Measurements from ENCODE around the gene PTGER3.
"Not testable (repeated sequence)": the region's sequence is repeated elsewhere in the genome, so short reads cannot be mapped to it uniquely, and the experiment has no call there.

Gene PTGER3

DNA sequence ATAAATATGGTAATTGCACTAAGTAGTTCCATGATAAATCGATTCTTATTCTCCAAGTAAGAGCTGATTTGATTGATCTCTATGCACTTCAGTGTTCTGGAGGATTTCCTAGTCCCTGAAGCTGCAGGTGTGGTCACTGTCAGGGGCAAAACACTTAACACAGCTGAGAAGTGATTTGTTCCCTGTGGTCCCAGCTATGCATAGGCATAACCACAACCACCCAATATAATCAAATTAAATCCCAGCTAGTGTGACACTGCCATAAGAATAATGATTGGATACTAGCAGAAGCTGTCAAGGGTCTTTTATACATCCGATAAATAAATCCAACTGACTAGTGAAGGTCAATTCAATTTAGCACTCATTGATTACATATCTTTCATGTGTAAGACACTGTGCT lies 60.1 kb downstream of the PTGER3 start:
- H3K27me3 ChIP-seq (ENCODE audit: low read depth, low read length), result no peaks in the 10 kb centered on the region
- H3K4me1 ChIP-seq (ENCODE audit: low read length), result peaks cover 5% of the 10 kb centered on the region
- H3K9me3 ChIP-seq (ENCODE audit: insufficient read depth, low read length), result no peaks in the 10 kb centered on the region
- no peak overlapping the region for H3K4me3 ChIP-seq (ENCODE audit: low read length)
- TF ChIP-seq, protein P1, sequence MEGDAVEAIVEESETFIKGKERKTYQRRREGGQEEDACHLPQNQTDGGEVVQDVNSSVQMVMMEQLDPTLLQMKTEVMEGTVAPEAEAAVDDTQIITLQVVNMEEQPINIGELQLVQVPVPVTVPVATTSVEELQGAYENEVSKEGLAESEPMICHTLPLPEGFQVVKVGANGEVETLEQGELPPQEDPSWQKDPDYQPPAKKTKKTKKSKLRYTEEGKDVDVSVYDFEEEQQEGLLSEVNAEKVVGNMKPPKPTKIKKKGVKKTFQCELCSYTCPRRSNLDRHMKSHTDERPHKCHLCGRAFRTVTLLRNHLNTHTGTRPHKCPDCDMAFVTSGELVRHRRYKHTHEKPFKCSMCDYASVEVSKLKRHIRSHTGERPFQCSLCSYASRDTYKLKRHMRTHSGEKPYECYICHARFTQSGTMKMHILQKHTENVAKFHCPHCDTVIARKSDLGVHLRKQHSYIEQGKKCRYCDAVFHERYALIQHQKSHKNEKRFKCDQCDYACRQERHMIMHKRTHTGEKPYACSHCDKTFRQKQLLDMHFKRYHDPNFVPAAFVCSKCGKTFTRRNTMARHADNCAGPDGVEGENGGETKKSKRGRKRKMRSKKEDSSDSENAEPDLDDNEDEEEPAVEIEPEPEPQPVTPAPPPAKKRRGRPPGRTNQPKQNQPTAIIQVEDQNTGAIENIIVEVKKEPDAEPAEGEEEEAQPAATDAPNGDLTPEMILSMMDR (IDR thresholded peaks at IDR 0.05; ENCODE audit: low read depth, low read length), result no peak
- TF ChIP-seq EZH2phosphoT487 (IDR thresholded peaks at IDR 0.05; ENCODE audit: low read depth), result no peak
- no peaks in the 10 kb centered on the region for H4K20me1 ChIP-seq (ENCODE audit: insufficient read depth, low read length)
- H2AFZ ChIP-seq (ENCODE audit: low read depth, low read length), result no peak overlapping the region
- no peaks in the 10 kb centered on the region for H3K79me2 ChIP-seq (ENCODE audit: low read length)
- no peak overlapping the region for H3K27ac ChIP-seq (ENCODE audit: low read length)
- no peaks in the 10 kb centered on the region for H3K36me3 ChIP-seq (replicated peaks; ENCODE audit: low read depth, low read length)
- H3K4me2 ChIP-seq (ENCODE audit: low read length), result no peak overlapping the region
- H3K9ac ChIP-seq (ENCODE audit: low read length), result no peak overlapping the region

GRCh38 chr1:70985776-70986225 lies 61.8 kb downstream of the PTGER3 start:
- H3K36me3 ChIP-seq (replicated peaks; ENCODE audit: low read depth, low read length); H3K27ac ChIP-seq (ENCODE audit: low read length); H3K79me2 ChIP-seq (ENCODE audit: low read length); H2AFZ ChIP-seq (ENCODE audit: low read depth, low read length); H3K4me3 ChIP-seq (ENCODE audit: low read length); H3K9me3 ChIP-seq (ENCODE audit: insufficient read depth, low read length); H3K27me3 ChIP-seq (ENCODE audit: low read depth, low read length); H4K20me1 ChIP-seq (ENCODE audit: insufficient read depth, low read length); H3K4me2 ChIP-seq (ENCODE audit: low read length); H3K9ac ChIP-seq (ENCODE audit: low read length): not testable (repeated sequence)
- peaks cover 12% of the 10 kb centered on the region for H3K4me1 ChIP-seq (ENCODE audit: low read length)

GRCh38 chr1:70985278-70985677 lies 62.3 kb downstream of the PTGER3 start:
- H3K9ac ChIP-seq (ENCODE audit: low read length); H3K4me3 ChIP-seq (ENCODE audit: low read length); H3K9me3 ChIP-seq (ENCODE audit: insufficient read depth, low read length); H4K20me1 ChIP-seq (ENCODE audit: insufficient read depth, low read length); H2AFZ ChIP-seq (ENCODE audit: low read depth, low read length); H3K27me3 ChIP-seq (ENCODE audit: low read depth, low read length); H3K36me3 ChIP-seq (replicated peaks; ENCODE audit: low read depth, low read length); H3K4me2 ChIP-seq (ENCODE audit: low read length); H3K27ac ChIP-seq (ENCODE audit: low read length); H3K79me2 ChIP-seq (ENCODE audit: low read length): not testable (repeated sequence)
- H3K4me1 ChIP-seq (ENCODE audit: low read length), result peaks cover 17% of the 10 kb centered on the region

DNA sequence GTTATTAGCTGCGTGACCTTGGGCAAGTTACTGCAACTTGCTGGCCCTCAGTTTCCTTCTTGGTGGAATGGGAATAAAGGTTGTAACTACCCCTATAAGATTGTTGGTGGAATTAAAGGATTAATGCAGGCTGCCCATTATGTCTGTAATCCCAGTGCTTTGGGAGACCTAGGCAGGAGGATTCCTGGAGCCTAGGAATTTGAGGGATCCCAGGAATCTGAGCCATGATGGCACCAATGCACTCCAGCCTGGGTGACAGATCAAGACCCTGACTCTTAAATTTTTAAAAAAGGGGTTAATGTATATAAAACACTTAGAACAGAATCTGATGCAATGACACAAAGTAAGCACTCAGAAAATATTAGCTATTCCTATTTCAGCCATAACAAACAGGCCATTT lies 67.3 kb downstream of the PTGER3 start:
- H3K27me3 ChIP-seq (ENCODE audit: low read depth, low read length), result no peaks in the 10 kb centered on the region
- TF ChIP-seq, protein P1 (IDR thresholded peaks at IDR 0.05; ENCODE audit: low read depth, low read length), result no peak
- TF ChIP-seq EZH2phosphoT487 (IDR thresholded peaks at IDR 0.05; ENCODE audit: low read depth), result no peak
- peak overlapping the region; percentile 32; the same call in 1 of the 2 replicates for H3K4me3 ChIP-seq (ENCODE audit: low read length)
- peak overlapping the region; percentile 15; the same call in 1 of the 2 replicates for H3K27ac ChIP-seq (ENCODE audit: low read length)
- no peaks in the 10 kb centered on the region for H3K79me2 ChIP-seq (ENCODE audit: low read length)
- H4K20me1 ChIP-seq (ENCODE audit: insufficient read depth, low read length), result no peaks in the 10 kb centered on the region
- peak overlapping the region; percentile 71 for H3K4me2 ChIP-seq (ENCODE audit: low read length)
- no peak overlapping the region for H3K9ac ChIP-seq (ENCODE audit: low read length)
- H3K9me3 ChIP-seq (ENCODE audit: insufficient read depth, low read length), result no peaks in the 10 kb centered on the region
- peaks cover 38% of the 10 kb centered on the region for H3K4me1 ChIP-seq (ENCODE audit: low read length)
- no peaks in the 10 kb centered on the region for H3K36me3 ChIP-seq (replicated peaks; ENCODE audit: low read depth, low read length)
- no peak overlapping the region for H2AFZ ChIP-seq (ENCODE audit: low read depth, low read length)

DNA sequence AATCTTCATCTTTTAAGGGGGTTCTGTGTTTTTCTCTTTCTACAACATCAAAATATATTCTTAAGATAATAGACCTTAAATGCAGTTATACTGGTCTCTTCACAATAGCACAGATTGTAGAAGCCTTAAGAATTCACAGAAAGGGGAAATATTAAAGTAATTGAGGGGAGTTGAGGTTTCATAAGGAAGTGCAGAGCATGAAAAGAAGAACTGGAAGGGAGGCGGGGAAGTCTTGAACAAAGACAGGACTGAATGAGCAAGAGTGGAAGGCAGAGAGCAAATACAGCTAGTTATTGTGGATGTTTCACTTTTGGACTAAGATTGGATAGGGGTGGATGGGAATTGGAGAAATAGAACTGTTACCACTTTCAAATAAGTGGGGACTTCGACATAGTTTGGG lies 67.7 kb downstream of the PTGER3 start:
- H3K4me2 ChIP-seq (ENCODE audit: low read length), result peak overlapping the region; percentile 71
- H3K9me3 ChIP-seq (ENCODE audit: insufficient read depth, low read length), result no peaks in the 10 kb centered on the region
- no peaks in the 10 kb centered on the region for H4K20me1 ChIP-seq (ENCODE audit: insufficient read depth, low read length)
- TF ChIP-seq, protein P1 (IDR thresholded peaks at IDR 0.05; ENCODE audit: low read depth, low read length), result no peak
- no peak for TF ChIP-seq EZH2phosphoT487 (IDR thresholded peaks at IDR 0.05; ENCODE audit: low read depth)
- H3K27me3 ChIP-seq (ENCODE audit: low read depth, low read length), result no peaks in the 10 kb centered on the region
- no peaks in the 10 kb centered on the region for H3K79me2 ChIP-seq (ENCODE audit: low read length)
- peak overlapping the region; percentile 35; the same call in 1 of the 2 replicates for H3K27ac ChIP-seq (ENCODE audit: low read length)
- peak overlapping the region; percentile 32; the same call in 1 of the 2 replicates for H3K4me3 ChIP-seq (ENCODE audit: low read length)
- H2AFZ ChIP-seq (ENCODE audit: low read depth, low read length), result no peak overlapping the region
- H3K9ac ChIP-seq (ENCODE audit: low read length), result no peak overlapping the region
- no peaks in the 10 kb centered on the region for H3K36me3 ChIP-seq (replicated peaks; ENCODE audit: low read depth, low read length)
- peaks cover 38% of the 10 kb centered on the region for H3K4me1 ChIP-seq (ENCODE audit: low read length)
